DND-41 (cell line): ENCODE results near the gene TIMM50.

Experiments used
- CTCF ChIP-seq: IDR thresholded peaks from 2 replicates; pipeline ENCODE4 v1.5.1; 2012; ENCODE audit warnings: borderline replicate concordance, low read length, moderate library complexity, mild to moderate bottlenecking; ENCODE audit not compliant: poor library complexity, severe bottlenecking; ENCODE audit errors: extremely low read depth
- EZH2 ChIP-seq: IDR thresholded peaks from 3 replicates; pipeline ENCODE4 v1.6.1; 2012; ENCODE audit warnings: borderline replicate concordance, low read depth, mild to moderate bottlenecking, moderate library complexity, low read length, inconsistent platforms; ENCODE audit not compliant: severe bottlenecking

- TF ChIP-seq CTCF: no peak
- TF ChIP-seq EZH2: no peak
These were observed 9.8 kb upstream of the TIMM50 start for GRCh38 chr19:39470724-39471339.
